Testis (tissue), 2 donors: ENCODE results near the gene NUBPL.

Source experiments
- CTCF ChIP-seq, 3 experiments: fragments of 450-650 bp in 2 of 3; fragments of 200-600 bp in 1 of 3; sonication (generic) in 1 of 3; IDR thresholded peaks; one replicate each; pipeline ENCODE4 v1.5.1; 2016 to 2019; ENCODE audit warnings: antibody characterized with exemption in 3 of 3, mild to moderate bottlenecking in 2 of 3, moderate library complexity in 1 of 3
- POLR2A ChIP-seq: fragments of 450-650 bp; IDR thresholded peaks from one replicate; pipeline ENCODE4 v1.6.1; 2017; ENCODE audit warnings: antibody characterized with exemption, mild to moderate bottlenecking, moderate library complexity

- TF ChIP-seq CTCF (IDR thresholded peaks at IDR 0.05) (no peak), POLR2A (no peak)
Measured at GRCh38 chr14:31894351-31894750, 333.1 kb downstream of the NUBPL start.
